ENCODE data around the gene RGP1.

DNA sequence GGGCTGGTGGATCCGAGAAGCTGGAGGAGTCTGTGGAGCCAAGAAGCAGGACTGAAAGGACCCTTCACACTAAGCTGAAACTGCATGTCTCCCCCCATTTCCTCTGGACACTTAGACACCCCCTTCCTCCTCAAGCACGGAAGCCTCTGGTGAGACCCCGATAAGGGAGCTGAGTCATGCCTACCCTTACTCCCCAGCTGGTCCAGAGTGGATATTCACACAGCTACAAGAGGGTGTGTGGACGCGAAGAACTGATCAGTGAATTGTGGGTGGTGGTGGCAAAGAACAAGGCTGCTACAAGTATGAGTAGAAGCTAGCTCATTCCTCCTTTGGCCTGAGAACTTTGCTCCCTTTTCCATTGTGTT, 21.4 kb upstream of the RGP1 start:
- no peak for TF ChIP-seq EZH2phosphoT487 (IDR thresholded peaks at IDR 0.05; ENCODE audit: borderline replicate concordance)
- TF ChIP-seq, protein P1, sequence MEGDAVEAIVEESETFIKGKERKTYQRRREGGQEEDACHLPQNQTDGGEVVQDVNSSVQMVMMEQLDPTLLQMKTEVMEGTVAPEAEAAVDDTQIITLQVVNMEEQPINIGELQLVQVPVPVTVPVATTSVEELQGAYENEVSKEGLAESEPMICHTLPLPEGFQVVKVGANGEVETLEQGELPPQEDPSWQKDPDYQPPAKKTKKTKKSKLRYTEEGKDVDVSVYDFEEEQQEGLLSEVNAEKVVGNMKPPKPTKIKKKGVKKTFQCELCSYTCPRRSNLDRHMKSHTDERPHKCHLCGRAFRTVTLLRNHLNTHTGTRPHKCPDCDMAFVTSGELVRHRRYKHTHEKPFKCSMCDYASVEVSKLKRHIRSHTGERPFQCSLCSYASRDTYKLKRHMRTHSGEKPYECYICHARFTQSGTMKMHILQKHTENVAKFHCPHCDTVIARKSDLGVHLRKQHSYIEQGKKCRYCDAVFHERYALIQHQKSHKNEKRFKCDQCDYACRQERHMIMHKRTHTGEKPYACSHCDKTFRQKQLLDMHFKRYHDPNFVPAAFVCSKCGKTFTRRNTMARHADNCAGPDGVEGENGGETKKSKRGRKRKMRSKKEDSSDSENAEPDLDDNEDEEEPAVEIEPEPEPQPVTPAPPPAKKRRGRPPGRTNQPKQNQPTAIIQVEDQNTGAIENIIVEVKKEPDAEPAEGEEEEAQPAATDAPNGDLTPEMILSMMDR (conservative IDR thresholded peaks at IDR 0.05; ENCODE audit: low read length): no peak
